HG03095 (cell line): Measurements from ENCODE around the gene FNDC3B.

Experiments
- ATAC-seq: cut with Tn5 transposase; IDR thresholded peaks from one replicate; pipeline ENCODE4 v1.9.1; 2021; ENCODE audit warnings: moderate library complexity; ENCODE audit not compliant: unreplicated experiment

The FNDC3B gene

DNA sequence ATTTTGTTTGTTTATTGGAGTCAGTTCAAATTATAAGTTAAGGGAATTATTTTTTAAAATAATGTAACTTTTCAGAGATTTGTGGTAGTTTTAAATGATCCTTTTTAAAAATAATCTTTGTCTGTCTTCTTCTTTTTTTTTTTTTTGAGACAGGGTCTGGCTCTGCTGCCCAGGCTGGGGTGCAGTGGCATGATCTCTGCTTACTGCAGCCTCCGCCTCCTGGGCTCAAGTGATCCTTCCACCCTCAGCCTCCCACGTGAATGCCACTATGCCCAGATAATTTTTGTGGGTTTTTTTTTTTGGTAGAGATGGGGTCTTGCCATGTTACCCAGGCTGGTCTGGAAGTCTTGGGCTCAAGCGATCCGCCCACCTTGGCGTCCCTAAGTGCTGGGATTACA, 12.6 kb downstream of the FNDC3B start:
- no peak for ATAC-seq

DNA sequence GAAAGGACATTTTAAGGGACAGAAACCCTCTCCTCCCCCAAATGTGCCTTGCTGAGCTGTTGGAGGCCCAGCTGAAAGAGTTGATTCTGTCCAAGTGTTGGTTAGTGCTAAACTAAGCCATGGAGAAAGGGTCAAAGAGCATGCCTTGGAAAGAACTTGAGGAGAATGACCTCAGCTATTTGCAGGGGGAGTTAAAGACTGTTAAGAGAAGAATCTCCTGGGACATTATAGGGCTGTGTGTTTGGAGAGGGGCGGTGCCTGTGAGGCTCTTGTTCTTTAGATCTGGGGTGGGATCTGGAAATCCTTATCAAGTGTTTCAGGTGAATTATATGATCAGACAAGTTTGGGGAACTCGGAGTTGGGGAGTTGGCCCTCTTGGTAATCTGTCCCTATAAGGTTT, 13.0 kb downstream of the FNDC3B start:
- ATAC-seq = no peak

DNA sequence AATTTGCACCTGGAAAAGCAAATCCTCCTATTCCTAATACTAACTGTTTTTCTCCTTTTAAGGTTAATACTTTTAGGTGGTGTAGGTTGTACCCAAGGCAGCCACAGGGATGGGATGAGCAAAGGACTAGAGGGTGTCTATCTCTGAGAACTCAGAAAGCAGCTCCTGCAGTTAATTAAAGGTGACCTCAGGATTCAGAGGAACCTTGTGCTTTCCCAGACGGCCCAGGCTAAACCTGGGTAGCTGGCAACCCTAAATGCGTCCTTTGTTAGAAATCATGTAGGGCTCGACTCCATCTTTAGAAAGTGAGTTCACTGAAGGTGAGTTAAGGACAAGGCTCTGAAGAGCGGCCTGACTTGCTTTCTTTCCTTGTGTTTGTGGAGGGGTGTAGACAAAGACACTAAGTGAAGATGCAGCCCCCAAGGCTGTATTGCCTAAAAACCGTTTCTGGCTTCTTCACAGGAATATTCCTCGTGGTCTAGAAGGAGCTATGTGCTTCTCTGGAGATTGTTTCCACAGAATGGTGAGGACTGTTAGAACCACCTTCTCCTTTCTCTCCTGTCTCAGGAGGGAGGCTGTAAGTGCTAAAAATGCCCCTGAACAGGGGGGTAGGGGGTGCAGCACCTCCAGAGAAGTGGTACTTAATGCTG, 14.9 kb downstream of the FNDC3B start:
- no peak for ATAC-seq

DNA sequence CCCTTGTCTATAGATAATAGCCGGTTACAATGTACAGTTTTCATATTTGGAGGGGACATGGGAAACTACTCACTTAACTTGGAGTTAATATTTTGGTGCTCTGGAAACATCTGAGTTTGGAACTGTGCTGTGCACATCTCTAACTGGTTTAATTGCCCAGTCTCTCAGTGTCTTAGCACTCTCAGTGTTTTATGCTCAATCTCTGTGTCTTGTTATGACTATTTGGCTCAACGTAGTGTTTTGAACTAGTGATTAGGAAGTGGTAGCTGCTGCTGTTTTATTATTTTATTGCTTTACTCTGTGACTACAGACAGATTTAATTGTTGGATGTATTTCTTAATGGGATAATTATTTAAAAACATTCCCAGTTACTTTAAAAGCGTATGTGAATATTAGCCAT, 17.0 kb downstream of the FNDC3B start:
- ATAC-seq = no peak

DNA sequence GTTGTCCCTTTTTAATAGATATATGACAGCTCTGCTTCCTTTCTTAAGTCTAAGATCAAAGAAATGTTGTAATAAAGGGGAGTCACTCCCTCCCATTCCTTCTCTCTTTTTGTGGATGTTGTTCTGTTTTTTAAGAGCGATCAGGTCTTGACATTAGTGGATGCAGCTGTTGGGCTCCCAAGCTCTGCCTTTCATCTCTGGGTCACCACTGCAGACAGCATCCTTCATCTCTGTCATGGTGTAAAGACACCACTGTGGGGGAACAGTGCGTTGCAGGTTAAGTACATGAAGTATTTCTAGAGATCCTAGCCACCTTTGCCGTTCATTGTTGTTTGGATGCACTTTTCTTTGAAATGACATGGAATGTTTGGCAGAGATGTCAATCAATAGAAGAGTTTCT, 17.7 kb downstream of the FNDC3B start:
- no peak for ATAC-seq

GRCh38 chr3:172057624-172058327, 18.4 kb downstream of the FNDC3B start:
- no peak for ATAC-seq

DNA sequence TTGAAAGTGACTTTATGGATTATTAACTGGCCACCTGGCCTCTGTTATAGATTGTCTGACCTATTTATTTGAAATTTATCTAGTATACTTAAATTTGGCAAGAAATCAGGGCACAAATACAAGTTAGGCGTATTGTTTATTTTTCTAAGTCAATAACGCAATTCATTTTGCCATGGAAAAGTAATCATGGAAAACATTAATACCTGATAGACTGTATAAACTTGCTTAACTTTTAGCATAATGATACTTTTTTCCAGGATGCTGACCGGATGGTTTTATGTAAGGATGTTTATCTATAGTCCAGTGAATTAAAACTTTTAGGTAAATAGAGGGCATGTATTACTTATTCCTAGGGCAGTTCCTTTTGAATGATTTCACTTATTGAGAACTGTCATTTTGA, 20.2 kb downstream of the FNDC3B start:
- ATAC-seq = no peak

DNA sequence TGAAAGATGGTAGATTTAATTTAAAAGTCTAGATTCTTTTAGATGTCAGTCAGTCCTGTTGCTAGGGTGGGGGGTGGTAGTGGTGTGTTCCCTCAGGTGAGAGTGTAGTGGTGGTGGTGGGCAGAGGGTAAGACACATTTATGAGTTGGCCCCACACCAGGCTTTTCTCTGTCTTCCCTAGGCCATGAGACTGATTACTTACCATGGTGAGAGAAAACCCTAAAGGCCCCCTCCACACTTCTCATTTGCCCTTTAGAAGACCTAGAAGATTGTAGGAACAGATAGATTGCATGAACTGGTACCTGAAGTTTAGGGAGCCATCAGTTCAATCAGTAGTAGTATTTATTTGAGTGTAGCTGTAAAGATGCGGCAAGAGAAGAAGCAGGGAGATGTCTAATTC, 20.9 kb downstream of the FNDC3B start:
- ATAC-seq = no peak

- ATAC-seq = peak; percentile 84
Measured at GRCh38 chr3:172061724-172062184, 22.4 kb downstream of the FNDC3B start.

GRCh38 chr3:172062761-172063160, 23.4 kb downstream of the FNDC3B start:
- no peak for ATAC-seq

DNA sequence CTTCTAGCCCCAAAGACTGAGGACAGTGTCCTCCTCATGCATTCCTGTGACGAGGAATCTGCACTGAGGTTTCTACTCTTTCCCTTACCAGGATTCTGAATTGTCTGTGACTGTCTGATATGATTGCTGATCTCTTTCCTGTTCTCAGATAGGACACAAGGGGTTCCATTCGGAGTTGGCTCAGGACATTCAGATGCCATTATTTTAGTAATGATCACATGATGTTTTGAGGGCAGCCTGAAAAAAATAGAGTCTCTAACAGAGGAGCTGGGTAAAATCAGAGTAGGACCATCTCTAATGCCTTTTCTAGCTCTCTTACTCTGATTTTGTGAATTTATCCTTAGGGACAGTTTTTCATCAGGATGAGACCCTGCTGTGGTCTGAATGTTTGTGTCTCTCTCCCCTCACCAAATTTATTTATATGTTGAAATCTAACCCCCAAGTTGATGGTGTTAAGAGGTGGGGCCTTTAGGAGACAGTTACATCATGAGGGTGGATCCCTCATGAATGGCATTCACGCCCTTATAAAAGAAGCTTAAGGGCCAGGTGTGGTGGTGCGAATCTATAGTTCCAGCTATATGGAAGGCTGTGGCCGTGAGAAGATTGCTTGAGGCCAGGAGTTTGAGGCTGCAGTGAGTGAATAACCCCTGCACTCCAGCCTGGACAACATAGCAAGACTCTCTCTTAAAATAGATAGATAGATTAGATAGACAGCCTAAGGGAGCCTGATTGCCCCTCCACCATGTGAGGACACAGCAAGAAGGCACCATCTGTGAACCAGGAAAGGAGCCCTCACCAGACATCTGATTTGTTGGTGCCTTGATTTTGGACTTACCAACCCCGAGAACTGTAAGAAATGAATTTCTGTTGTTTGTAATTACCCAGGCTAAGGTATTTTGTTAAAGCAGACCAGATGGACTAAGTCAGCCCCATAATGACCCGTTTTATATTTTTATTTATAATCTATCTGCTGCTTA, 24.4 kb downstream of the FNDC3B start:
- no peak for ATAC-seq

DNA sequence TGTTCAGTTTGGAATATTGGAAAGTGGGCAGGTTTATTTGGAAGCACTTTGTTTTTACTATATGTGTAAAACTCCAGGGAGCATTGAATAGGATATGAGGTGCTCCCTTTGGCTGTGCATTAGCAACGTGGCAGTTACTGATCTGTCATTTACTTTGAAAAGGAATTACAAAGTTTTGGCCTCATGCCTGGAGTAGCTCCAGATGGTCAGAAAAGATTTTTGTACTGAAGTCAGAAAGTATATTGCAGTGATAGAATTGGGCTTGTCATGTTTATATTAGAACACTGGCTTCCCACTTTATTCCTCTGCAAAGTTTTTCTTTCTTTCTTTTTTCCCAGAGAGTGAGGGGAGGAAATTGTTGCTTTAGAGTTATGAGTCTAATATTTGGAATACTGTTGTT, 26.1 kb downstream of the FNDC3B start:
- ATAC-seq = no peak

GRCh38 chr3:172065967-172066762, 26.8 kb downstream of the FNDC3B start:
- no peak for ATAC-seq

DNA sequence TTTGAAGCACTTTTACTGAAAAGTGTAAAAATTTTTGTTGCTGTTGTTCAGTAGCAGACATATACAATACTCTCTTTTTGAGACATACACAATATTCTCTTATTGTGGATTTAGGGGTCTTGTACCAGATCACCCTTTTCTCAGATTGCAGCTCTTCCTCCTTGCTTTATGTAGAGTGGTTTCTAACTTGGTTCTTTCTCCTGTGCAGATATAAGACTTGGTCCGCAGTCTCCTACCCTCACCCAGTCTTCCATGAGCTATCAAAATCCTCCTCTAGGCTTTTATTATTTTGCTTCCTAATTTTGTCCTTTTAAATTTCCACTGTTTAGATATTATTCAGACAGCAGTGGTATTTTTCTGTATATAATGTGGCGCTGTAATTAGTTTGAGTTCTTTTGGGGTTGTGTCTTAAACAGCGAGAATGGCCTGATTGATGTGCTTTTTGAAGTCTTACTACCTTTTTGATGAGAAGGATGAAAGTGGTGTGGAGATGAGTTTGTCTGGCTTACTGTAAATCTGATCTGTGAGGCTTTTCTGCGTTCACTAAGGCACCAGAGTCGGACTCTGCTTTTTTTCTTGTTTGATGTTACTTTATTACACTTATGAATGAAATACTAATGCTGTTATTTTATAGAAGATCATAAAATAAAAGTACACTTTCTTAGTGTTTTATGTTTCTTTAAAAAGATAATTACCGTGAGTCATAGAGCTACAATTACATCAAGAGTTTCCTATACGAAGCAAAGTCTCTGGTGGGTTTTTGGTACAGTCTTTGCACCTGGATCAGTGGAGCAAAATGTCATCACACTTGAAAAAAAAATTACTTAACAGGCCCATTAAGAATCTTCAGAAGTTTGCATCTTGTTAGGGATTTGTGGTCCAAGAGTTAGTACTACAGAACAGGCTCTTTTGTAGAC, 27.8 kb downstream of the FNDC3B start:
- no peak for ATAC-seq

- no peak for ATAC-seq
Measured at GRCh38 chr3:172067837-172068440, 28.6 kb downstream of the FNDC3B start.

DNA sequence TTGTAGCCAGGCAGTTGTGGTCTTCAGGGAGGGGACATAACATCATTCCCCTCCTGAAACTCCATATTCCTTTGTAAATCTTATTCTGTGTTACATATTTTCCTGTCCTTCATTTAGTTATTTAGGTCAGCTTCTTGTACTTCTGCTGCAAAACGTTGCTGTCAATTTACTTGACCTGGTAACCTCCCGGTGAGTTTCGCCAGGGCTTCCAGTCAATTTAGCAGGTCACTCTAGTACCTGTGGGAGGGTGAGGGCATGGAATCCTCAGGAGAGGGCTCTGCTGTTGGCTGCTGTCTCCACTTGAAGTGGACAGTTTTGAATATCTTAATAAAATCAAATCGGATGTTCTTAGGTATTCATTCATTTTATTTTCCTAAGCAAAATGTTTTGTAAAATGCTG, 29.6 kb downstream of the FNDC3B start:
- no peak for ATAC-seq

DNA sequence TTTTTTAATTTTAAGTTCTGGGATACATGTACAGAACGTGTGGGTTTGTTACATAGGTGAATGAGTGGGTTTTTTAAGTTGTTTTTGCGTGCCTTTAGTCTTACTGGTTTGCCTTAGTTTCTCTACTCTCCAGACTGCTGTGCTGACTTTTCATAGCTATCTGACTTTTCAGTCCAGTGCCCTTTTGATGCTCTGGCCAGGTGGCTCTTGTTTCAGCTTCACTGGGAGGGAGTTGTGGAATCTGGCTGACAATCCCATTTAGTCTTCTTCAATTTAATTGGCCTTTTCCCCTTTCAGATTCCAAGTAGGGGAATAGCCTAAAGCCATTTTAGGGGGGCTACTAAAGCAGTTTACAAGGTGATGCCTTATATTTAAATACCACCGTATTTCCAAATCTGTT, 30.1 kb downstream of the FNDC3B start:
- no peak for ATAC-seq

GRCh38 chr3:172070269-172070668, 30.9 kb downstream of the FNDC3B start:
- ATAC-seq = no peak

DNA sequence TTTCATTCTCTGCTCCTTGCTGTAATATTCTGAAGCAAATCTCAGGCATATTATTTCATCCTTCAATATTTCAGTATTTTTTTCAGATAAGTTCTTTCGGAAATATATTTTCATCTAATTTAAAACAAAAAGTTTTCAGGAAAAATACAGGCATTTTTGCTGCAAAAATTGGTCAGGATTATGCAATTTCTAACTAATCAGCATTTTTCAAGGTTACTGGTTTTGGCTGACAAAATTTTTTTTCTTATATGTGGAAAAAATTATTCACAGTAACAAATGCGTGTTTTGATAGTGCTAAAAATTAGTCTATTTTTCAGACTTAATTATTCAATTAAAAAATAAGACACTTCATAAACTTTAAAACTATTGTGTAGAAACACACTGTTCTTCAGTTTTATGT, 31.4 kb downstream of the FNDC3B start:
- ATAC-seq = no peak
